Measurements from ENCODE around the gene FN1.

The FN1 gene

GRCh38 chr2:215441560-215442400 is 5.9 kb upstream of the FN1 start:
- no peak for DNase-seq

GRCh38 chr2:215439980-215440512 is 4.2 kb upstream of the FN1 start:
- no peak for DNase-seq

GRCh38 chr2:215439404-215439803 is 3.5 kb upstream of the FN1 start:
- DNase-seq = no peak

GRCh38 chr2:215437614-215438013 is 1.7 kb upstream of the FN1 start:
- no peak for DNase-seq

GRCh38 chr2:215436705-215437565 is 1.1 kb upstream of the FN1 start:
- peak; percentile 21 to 23 for DNase-seq

- peak in 1 of 2 experiments; percentile 34 for DNase-seq
Measured at GRCh38 chr2:215435280-215435869, 493 bp downstream of the FN1 start.

- DNase-seq = no peak
Measured at GRCh38 chr2:215434447-215435279, 1.2 kb downstream of the FN1 start.

GRCh38 chr2:215432759-215433594 is 2.9 kb downstream of the FN1 start:
- no peak for DNase-seq

GRCh38 chr2:215431778-215432758 is 3.8 kb downstream of the FN1 start:
- DNase-seq = no peak

- DNase-seq = no peak
Measured at GRCh38 chr2:215431290-215431689, 4.6 kb downstream of the FN1 start.

- DNase-seq = no peak
Measured at GRCh38 chr2:215430528-215431187, 5.2 kb downstream of the FN1 start.

- DNase-seq = no peak
Measured at GRCh38 chr2:215429424-215429823, 6.4 kb downstream of the FN1 start.

- no peak for DNase-seq
Measured at GRCh38 chr2:215428060-215428910, 7.6 kb downstream of the FN1 start.

GRCh38 chr2:215427585-215427984 is 8.3 kb downstream of the FN1 start:
- DNase-seq = no peak

- no peak for DNase-seq
Measured at GRCh38 chr2:215425021-215425782, 10.7 kb downstream of the FN1 start.

GRCh38 chr2:215423928-215424540 is 11.8 kb downstream of the FN1 start:
- no peak for DNase-seq

- no peak for DNase-seq
Measured at GRCh38 chr2:215423234-215423633, 12.6 kb downstream of the FN1 start.

All from activated T-cell treated with anti-CD3 and anti-CD28 coated beads, Interleukin-2, amount 50 U/mL, for 48 hours (primary cell).